ENCODE measurements around the gene MRPL48.

DNA sequence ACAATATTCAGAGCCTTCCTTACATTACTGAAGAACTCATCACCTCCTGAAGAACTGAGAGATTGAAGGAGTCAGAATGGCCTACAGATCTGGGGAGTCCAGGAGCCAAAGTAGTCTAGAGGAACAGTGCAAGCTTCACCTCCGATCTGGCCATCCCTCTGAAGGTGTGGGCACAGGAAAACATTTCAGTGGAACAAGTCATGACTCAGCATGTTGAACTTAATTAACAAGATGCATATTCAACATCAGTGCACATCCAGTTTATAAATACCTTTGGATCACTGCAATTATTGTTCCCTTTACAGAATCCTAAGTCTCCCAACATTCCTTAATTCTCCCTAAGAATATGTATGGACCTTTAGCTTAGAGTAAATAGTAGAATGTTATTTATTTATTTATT is 114.6 kb downstream of the MRPL48 start:
- TF ChIP-seq, protein P1, sequence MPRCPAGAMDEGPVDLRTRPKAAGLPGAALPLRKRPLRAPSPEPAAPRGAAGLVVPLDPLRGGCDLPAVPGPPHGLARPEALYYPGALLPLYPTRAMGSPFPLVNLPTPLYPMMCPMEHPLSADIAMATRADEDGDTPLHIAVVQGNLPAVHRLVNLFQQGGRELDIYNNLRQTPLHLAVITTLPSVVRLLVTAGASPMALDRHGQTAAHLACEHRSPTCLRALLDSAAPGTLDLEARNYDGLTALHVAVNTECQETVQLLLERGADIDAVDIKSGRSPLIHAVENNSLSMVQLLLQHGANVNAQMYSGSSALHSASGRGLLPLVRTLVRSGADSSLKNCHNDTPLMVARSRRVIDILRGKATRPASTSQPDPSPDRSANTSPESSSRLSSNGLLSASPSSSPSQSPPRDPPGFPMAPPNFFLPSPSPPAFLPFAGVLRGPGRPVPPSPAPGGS (IDR thresholded peaks at IDR 0.05; ENCODE audit: borderline replicate concordance, insufficient read depth, low read depth, low read length, poor library complexity, severe bottlenecking): no peak
- TF ChIP-seq REST (IDR thresholded peaks at IDR 0.05; ENCODE audit: low read depth, low read length) (no peak), MEF2A (IDR thresholded peaks at IDR 0.05; ENCODE audit: insufficient read depth, low read depth, low read length) (no peak)
- TF ChIP-seq, protein P2, sequence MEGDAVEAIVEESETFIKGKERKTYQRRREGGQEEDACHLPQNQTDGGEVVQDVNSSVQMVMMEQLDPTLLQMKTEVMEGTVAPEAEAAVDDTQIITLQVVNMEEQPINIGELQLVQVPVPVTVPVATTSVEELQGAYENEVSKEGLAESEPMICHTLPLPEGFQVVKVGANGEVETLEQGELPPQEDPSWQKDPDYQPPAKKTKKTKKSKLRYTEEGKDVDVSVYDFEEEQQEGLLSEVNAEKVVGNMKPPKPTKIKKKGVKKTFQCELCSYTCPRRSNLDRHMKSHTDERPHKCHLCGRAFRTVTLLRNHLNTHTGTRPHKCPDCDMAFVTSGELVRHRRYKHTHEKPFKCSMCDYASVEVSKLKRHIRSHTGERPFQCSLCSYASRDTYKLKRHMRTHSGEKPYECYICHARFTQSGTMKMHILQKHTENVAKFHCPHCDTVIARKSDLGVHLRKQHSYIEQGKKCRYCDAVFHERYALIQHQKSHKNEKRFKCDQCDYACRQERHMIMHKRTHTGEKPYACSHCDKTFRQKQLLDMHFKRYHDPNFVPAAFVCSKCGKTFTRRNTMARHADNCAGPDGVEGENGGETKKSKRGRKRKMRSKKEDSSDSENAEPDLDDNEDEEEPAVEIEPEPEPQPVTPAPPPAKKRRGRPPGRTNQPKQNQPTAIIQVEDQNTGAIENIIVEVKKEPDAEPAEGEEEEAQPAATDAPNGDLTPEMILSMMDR (IDR thresholded peaks at IDR 0.05 in 2 of 3, conservative IDR thresholded peaks at IDR 0.05 in 1 of 3; ENCODE audit: control insufficient read depth in 2 of 3, extremely low read depth in 1 of 3, insufficient read depth in 1 of 3, low read depth in 3 of 3, low read length in 3 of 3): no peak
- TF ChIP-seq, protein P3, sequence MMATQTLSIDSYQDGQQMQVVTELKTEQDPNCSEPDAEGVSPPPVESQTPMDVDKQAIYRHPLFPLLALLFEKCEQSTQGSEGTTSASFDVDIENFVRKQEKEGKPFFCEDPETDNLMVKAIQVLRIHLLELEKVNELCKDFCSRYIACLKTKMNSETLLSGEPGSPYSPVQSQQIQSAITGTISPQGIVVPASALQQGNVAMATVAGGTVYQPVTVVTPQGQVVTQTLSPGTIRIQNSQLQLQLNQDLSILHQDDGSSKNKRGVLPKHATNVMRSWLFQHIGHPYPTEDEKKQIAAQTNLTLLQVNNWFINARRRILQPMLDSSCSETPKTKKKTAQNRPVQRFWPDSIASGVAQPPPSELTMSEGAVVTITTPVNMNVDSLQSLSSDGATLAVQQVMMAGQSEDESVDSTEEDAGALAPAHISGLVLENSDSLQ (IDR thresholded peaks at IDR 0.05): no peak
